Measurements from ENCODE around the gene FGD2.

- no peak for TF ChIP-seq CTCF (conservative IDR thresholded peaks at IDR 0.05; ENCODE audit: low read depth in 2 of 2)
- no peak for TF ChIP-seq EZH2 (IDR thresholded peaks at IDR 0.05; ENCODE audit: low read depth, unreplicated experiment)
- TF ChIP-seq EZH2phosphoT487 (IDR thresholded peaks at IDR 0.05; ENCODE audit: unreplicated experiment): no peak
- TF ChIP-seq ZNF462 (CRISPR knock-in tag; IDR thresholded peaks at IDR 0.05): no peak
- TF ChIP-seq POLR2AphosphoS5 (IDR thresholded peaks at IDR 0.05; ENCODE audit: low read depth): no peak
- no peak for TF ChIP-seq ZNF331 (CRISPR knock-in tag; IDR thresholded peaks at IDR 0.05; ENCODE audit: low read depth)
- TF ChIP-seq REST (IDR thresholded peaks at IDR 0.05; ENCODE audit: unreplicated experiment): no peak
- no peak for TF ChIP-seq JUNB (IDR thresholded peaks at IDR 0.05; ENCODE audit: unreplicated experiment)
- TF ChIP-seq NANOG (IDR thresholded peaks at IDR 0.05; ENCODE audit: borderline replicate concordance): no peak
Measured at GRCh38 chr6:37008484-37009465, 3.3 kb downstream of the FGD2 start.
